Measurements from ENCODE around the gene TESMIN.

The TESMIN gene

GRCh38 chr11:68707527-68707926, 43.8 kb downstream of the TESMIN start:
- no peak for DNase-seq

- no peak for DNase-seq
Observed at GRCh38 chr11:68704887-68705286, 46.4 kb downstream of the TESMIN start.

- no peak for DNase-seq
Observed at GRCh38 chr11:68698993-68699392, 52.3 kb downstream of the TESMIN start.

- DNase-seq: no peak
Observed at GRCh38 chr11:68695531-68695930, 55.8 kb downstream of the TESMIN start.

DNA sequence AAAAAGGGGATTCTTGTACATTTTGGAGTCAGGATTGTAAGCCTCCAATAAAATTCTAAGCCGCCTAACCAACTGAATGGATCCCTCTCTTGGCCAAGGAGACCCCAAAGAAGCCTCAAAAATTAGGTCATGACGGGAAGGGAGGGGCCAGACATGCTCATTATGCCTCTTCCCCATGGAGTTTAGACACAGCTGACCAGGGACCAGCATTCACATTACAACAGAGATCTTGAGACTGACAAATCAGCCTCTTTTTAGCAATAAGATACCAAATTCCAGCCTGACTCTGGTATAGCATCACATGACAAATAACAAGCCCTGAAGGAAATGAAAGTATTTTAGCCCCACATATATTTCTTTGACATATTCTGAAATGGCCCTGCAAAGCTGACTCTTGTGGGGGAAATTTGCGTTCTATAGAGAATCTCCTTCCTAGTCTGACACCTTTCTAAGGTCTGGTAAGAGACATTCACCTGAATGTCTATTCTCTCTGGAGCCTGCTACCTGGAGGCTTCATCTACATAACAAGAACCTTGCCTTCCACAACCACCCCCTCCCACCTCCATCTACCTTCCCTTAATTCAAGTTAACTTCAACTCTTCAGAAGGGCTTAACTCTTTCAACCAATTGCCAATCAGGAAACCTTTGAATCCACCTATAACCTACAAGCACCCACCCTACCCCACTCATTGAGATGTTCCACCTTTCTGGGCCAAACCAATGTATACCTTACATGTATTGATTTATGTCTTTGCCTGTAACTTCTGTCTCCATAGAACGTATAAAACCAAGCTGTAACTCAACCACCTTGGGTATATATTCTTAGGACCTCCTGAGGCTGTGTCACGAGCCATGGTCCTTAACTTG, 56.7 kb downstream of the TESMIN start:
- no peak for DNase-seq

DNA sequence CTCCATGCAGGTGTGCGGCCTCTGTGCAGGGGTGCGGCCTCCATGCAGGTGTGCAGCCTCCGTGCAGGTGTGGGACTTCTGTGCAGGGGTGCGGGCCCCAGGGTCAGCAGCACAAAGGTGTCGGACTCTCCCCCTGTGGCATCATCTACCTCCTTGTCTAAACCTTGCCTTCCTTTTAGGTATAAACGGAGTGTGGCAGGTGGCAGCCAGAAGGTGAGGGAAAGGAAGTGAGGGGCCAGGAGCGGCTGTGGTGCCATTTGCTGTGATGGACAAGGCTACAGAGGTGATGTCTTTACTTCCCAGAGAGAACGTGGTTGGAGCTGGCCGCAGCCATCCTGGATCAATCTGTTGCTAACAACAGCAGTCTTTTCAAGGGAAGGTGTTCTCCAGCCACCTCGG, 57.8 kb downstream of the TESMIN start:
- DNase-seq: no peak

DNA sequence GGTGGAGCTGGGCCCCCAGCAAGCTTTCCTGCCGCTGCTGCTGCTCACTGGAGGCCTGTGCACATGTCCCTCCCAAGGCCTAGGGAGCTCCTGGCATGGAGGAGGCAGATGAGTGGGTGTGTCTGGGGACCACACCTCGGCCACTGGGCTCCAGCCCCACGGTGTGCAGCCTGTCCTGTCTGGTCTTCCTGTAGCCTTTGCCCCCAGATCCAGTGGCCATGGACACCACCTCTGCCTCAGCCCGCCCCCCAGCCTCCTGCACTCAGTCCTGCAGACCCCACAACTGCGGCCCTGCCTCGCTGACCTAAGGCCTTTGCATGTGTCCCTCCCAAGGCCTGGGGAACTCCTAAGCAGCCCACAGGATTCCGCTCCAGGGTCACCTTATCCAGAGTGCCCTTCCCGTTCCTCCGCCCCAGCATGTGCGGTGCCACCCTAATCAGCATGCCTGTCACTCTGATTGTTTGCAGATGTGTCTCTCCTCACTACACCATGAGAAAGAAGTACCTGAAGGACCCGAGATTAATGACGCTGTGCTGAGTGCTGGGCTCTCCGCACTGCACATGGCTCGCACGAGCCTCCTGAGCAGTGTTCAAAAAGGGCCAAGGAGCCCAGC, 58.3 kb downstream of the TESMIN start:
- no peak for DNase-seq

- no peak for DNase-seq
Observed at GRCh38 chr11:68692115-68692514, 59.2 kb downstream of the TESMIN start.

DNA sequence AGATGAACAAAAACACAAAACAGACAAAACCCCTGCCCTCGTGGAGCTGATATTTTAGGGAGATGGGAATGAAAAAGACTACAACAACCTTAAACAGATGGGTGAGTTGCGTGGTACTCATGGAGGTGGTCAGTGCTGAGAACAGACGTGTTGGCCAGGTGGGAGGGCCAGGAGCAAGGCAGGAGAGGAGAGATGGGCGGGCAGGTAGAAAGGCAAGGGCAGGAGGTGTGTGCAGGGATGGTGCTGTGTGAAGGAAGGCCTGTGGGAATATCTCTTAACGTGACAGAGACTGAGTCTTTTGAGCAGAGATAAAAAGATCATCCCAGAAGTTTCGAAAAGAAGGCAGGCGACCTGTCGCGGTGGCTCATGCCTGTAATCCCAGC, 59.9 kb downstream of the TESMIN start:
- DNase-seq: no peak

GRCh38 chr11:68690671-68691401, 60.5 kb downstream of the TESMIN start:
- DNase-seq: no peak

GRCh38 chr11:68689737-68690625, 61.3 kb downstream of the TESMIN start:
- no peak for DNase-seq

DNA sequence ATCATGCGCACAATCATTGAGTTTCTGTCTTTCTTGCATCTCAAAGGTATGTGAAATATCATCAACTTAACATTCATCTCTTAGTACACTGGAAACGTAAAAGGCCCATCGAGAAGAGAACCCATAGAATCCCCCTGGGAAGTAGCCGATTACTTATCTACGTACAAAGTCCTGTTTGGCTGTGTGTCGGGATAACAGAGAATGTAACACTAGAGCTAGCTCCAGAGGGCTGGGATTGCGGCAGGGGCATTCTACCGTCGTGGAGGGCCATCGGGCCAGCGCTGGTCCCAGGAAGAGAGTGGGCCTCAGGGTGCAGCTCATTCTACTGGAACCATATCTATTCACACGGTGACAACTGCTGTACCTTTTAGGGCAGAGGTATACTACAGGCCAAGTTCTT, 62.4 kb downstream of the TESMIN start:
- DNase-seq: no peak

- DNase-seq: no peak
Observed at GRCh38 chr11:68687986-68688385, 63.3 kb downstream of the TESMIN start.

DNA sequence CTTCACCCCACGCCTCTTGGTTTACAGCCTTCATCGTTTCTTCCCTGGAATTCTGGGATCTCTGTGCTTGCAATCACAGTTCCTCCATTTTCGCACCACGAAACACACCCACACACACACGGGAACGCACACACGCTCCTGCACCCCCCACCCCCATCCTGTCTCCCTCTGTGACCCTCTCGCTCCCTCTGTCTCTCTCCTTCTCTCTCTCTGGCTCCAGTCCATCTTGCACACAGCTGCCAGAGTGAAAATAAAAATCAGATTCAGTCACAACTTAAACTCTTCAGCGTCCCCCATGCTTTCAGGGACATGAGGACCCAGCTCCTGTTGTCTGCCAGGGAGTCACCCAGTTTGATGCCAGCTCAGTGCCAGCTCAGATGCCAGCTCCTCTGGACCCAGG, 64.0 kb downstream of the TESMIN start:
- DNase-seq: no peak

DNA sequence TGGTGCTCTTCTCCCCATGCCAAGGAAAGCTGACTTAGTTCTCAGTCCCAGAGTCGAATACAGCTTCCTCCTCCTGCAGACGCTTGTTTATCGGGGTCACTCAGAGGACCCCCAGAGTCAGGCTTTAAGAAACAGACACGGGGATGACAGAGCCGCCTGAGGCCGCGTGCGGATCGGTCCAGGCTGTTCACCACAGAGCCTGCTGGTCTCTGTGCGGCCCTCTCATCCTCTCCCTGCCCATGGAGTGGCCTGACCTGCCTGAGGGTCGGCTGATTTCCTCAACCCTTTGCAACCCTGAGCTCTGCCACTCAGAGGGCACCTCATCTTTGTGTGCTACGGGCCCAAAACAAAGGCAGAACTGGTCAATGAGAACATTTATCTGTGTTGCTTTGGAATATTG, 64.8 kb downstream of the TESMIN start:
- DNase-seq: no peak

DNA sequence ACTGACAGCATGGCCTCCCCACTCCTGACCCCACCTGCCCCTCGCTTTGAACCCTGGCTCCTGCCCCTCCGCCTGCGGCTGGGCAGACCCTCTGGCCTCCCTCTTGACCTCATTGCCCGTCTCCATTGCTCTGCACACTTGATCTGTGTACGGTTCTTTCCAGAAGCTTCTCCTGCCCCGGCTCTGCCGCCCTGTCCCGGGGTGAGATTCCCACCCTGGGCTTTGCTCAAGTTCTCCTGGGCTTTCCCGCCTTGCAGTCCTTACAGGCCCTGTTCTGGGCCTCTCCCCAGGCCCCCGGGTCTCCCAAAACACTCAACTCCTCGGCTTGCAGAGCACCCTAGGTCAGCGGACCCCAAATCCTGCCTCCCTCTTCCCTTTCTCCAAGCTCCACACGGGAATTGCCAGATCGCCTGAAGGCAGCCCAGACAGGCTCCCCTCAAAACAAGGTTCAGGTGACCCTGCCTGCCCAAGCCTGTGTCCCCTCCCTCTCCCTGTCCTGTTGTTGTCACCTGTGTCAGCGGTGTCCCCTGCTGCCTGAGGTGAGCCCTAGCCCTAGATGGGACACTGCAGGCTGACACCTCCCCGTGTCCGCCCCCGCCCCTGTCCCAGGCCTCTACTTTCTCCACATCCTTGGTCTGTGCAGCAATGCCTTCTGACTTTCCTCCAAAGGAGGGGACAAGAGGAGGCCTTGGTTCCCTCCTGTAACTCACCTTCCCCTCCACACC, 65.5 kb downstream of the TESMIN start:
- DNase-seq: no peak

- DNase-seq: no peak
Observed at GRCh38 chr11:68684385-68685356, 66.6 kb downstream of the TESMIN start, which contains the start of gene GAL. TSS of gene GAL (plus strand) at chr11:68684544. CDS start at chr11:68684924, 380 bp downstream.

- DNase-seq: no peak
Observed at GRCh38 chr11:68683536-68684384, 67.6 kb downstream of the TESMIN start.

DNA sequence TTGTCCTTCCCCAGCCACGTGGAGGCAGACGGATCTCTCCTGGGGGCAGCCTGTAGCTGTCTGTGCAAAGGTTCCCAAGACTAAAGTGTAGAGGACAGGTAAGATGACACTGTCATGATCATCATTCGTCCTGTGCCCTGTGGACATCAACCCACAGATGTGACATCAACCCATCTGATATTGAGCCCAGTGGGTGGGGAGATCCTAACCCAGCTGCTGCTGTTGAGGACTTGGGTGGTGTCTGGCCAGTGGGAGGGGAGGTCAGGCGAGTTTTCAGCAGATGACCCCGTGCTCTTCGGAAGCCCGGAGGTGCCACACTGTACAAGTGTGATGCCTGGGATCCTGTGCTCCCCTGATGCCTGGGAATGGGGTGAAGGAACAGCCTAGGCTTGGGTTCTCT, 68.2 kb downstream of the TESMIN start:
- no peak for DNase-seq

DNA sequence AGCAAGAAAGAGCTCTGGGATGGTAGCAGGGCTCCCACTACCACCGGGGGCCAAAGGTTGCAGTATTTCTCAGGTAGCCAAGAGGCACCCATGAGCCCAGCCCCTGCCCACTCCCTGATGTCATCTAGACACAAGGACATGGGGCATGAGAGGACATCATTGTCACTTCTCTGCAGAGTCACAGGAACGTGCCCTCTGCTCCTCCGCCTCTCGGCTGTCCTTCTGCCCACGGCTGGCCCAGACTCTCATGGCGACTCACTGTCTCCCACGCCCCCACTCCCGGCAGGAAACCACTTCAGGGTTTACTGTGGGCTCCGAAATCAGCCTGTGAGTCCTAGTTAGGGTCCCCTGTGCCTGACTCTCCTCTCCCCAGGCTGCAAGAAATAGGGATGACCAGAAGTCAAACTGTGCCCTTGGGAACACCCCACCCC, 68.8 kb downstream of the TESMIN start:
- DNase-seq: no peak
